NCI-H2107 (cell line): Measurements from ENCODE around the gene TECPR2.

Experiments
- DNase-seq: peaks from one replicate; lab custom pipeline; 2025; lab: John Stamatoyannopoulos, UW

Gene TECPR2

GRCh38 chr14:102496958-102497744 lies 134.4 kb downstream of the TECPR2 start:
- DNase-seq = no peak

DNA sequence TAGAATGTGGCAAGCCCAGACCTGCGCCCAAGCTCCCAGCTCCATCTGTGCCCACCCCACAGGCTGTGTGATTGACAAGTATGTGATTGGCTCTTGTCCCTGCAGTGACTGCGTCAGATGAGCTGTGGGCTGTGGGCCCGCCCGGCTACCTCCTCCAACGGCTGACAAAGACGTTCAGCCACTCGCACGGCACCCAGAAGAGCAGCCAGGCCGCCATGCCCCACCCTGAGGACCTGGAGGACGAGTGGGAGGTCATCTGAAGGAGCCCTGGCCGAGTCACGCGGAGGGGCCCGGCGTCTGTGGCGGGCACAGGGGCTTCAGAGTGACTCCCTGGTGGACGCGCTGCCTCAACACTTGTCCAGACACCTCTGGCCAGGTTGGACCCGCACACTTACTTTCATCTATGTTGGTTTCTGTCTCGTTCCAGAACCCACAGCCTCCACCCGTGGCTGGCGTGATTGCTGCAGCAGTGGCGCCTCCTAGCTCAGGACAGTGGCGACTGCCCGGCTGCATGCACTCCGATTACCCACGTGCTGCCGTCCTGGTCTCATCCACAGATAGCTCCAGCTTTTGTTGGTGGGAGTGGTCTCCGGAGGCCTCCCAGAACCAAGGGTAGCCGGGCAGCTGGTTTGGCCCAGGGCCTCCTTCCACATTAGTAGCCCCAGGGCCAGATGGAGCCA lies 135.4 kb downstream of the TECPR2 start:
- DNase-seq = no peak

DNA sequence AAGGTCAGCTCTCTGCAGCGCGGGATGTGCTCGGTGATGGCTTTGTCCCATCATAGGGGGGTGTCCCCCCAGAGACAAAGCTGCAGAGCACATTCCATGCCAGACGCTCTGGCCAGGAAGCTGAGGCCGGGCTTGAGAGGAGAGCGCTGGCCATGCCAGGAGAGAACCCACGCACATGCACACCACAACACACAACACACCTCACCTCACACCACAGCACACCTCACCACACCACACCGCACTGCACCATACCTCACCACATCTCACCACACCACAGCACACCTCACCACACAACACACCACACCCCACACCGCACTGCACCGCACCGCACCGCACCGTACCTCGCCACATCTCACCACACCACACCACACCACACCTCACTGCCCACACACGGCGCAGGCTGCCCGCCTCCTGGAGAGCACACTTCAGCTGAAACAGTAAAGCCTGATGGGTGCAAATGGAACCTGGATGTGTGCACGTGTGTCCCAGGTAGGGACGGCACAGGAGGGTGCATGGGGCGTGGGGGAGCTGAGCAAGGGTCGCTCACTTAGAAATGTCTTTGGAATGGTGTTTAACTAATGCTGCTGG lies 136.0 kb downstream of the TECPR2 start:
- DNase-seq = no peak

GRCh38 chr14:102499401-102500157 lies 136.8 kb downstream of the TECPR2 start:
- DNase-seq = no peak

DNA sequence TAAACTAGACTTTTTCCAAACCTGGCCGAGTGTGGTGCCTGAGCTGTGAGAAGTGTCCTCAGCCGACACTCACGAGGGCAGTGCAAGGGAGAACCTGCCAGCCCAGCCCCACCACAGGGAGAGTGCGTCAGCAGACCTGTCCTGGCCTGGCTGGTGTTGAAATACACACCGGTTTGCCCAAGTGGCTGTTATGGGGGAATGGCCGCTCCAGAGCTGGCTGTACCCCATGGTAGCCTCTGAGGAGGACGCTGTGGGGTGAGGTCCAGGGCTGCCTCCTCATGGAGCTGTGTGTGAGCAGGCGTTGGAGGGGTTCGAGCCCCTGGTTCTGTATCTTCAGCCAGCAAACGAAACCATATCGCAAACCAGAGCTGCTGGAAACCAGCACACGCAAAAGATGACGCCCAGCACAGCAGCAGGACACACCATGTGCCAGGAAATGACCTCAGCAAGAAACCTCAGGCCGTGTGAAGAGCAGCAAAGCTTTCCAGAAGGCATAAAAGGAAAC lies 137.5 kb downstream of the TECPR2 start:
- no peak for DNase-seq

GRCh38 chr14:102500713-102501112 lies 138.0 kb downstream of the TECPR2 start:
- no peak for DNase-seq

DNA sequence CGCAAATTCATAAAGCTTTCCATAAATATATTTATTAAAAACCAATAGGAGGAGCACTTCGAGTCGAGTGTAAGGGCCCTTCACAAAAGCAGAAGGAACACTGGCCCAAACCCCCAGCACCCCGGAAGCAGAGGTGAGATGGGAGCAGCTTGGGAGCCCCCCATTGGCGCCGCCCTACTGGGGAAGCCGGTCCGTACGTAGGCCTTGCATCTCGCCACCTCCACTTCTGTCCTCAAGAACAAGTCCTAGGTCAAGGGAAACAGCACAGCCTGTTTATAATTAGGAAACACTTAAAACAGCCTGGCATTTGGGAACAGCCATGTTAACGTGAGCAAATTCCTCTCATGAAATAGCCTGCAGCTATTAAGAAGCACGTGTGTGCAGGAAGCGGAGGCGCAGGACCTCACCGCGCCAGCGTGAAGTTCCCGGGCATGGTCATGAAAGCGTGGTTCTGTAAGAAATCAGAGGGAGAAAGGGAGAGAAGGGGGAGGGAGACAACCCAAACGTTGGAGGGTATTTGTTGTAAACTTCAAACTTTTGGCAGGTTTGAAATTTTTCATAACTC lies 139.1 kb downstream of the TECPR2 start:
- no peak for DNase-seq

DNA sequence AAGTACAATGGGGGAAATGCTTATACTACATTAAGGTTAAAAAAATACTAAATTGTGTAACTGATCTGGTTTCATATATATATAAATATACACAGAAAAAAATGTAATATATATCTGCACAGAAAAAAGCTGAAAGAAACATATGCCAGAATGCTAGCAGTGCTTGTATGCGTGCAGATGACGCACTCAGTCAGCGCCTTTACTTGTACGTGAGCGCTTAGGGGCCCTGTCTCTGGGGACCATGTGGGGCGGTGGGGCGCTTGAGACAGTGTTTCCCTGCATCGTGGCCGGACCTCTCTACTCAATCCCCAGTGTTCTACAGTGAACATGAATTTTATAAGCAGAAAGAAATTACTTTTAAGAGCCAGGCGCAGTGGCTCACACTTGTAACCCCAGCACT lies 139.8 kb downstream of the TECPR2 start:
- DNase-seq = no peak

DNA sequence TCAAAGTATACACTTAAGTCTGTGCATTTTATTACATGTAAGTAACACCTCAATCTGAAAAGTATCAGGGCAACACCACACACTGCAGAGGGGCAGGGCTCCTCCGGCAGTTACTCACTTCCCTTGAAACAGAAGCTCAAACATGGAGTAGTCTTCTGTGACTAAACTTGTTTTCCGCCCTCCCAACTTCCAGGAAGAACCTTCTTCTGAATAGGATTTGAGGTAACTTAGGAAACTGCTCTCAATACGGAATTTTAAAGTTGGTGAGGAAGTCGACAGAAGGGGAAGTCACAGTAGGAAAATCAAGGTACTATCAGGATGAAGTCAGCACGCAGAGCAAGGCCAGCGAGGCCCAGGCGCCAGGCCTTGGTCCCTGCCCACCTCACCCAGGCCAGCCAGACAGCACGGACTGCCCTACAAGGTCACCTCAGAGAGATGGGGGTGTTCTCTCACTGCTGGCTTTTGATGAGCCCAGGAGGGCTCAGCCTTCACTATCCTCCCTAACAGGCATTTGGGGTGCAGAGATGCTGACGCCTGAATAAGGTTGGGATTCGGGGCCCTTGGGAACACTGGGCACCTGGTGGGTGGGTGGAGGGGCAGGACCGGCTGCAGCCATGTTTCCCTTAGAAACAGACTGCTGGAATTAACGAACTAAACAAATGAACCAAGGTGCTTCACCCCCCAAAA lies 141.0 kb downstream of the TECPR2 start:
- no peak for DNase-seq

DNA sequence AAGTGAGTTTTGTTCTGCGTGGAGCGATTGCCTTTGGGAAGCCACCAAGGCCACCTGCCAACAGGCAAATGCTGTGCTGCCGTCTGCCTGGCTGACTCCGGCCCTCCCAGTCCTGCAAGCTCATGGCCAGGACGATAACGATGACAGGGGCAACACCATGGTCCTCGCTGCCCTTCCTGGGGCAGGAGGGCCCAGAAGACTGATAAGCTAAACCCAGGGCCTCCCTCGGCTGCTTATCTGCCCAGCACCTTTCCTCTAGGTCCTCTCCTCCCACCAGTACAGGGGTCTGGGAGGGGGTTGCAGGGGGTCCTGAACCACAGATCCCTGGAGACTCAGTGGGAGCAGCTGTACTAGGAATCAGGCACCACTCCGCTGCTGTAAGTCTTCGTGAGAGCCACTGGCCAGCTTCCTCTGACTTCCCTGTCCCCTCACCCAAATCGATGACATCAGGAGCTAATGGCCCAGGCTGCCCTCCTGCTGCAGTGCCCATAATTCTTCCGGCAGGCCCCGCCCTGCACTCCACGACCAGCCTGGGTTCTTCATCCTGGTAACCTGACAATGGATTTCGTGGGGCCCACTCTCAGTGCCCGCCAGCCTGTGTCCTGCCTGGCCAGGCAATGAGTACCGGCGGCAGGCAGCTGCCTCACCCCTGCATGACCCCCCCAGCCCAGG lies 141.7 kb downstream of the TECPR2 start:
- no peak for DNase-seq

DNA sequence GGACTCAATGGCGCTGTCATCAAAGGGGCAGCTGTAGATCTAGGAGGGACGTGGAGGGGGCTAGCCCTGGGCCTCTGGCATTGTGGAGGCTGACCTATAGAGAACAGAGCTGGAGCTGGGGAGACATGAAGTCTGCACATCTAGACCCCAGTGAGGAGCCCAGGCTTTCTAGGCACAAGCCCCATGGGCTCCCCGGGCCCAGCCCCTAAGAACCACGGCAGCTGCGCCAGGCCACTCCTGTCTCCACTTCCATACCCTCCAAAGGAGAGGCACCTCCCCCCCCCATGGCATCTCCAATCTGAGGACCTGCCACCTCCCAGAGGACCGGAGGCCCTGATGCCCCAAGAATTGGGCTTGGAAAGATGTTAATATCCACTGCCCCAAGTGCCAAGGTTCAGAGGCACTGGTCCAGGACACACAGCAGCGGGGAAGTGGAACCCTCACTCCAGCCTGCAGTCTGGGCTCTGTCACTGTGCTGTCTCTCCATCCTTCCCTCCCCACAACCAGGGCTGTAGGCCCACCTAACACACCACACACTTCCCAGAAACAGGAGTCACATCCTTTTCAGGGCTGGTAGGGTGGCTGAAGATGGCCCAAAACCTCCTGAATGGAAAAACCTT lies 142.4 kb downstream of the TECPR2 start:
- no peak for DNase-seq

DNA sequence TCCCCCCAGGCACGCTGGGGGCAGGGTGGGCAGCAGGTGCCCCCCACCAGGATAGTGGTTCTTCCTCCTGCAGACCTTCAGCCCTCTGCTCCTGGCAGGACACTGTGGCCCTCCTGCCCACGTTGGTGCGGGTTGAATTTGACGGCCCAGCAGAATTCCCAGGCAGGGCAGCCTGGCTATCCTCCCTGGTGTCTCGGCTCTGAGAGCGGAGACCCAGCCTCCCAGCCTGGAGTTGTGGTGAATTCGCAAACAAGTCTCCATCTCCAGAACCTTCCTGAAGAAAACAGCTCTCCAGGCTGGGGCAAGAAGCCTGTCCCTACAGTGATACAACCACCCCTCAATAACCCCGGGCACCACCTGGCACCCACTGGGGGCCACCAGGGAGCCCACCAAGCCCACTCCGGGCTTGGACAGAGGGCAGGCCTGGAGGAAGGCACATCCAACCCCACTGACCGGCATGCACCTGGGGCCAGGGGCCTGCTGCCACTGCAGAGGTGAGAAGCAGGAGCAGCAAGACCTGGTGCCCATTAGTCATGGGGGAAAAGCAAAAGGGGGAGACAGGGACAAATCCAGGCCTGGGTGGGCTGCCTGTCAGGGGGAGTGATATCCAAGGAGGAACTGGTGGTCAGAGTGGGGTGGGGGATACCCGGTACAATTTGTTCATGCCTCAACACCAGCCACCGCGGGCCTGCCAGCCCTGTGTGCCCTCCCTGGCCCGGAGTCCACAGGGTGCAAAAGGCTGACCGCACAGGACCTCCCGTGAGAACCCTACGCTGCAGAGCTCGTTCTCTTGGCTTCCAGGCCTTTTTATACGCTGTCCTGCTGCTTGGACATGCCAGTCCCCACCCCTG lies 143.3 kb downstream of the TECPR2 start:
- DNase-seq = no peak

GRCh38 chr14:102506626-102506925 lies 143.8 kb downstream of the TECPR2 start:
- no peak for DNase-seq

DNA sequence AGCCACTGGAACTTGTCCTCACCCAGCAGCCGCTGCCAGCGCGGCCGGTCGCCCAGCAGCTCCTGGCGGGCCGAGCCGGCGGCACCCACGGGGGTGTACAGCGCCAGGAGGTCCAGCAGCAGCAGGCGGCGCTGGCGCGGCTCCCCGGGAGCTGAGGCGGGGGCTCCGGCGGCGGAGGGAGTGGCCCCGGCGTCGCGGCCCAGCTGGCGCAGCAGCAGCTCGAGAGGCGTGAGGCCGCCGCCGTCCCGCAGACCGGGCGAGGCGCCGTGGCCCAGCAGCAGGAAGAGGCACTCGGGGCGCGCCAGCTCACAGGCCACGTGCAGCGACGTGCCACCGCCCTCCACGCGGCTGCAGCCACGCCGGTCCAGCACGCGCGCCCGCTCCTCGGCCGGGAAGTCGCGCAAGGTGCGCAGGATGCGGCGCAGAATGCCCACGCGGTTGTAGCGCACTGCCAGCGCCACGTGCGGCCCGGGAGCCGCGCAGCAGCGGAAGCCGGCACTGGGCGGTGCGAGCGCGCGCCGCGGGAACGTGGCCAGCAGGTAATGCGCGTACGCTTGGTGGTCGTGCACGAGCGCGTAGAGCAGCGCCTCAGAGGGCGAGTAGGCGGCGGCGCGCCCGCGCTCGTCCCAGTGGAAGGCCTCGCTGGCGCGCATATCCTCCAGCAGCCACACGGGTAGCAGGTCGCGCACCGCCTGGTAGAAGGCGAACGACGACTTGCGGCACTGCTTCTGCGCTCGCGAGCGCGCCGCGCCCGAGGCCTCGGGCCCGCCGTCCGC lies 144.5 kb downstream of the TECPR2 start:
- no peak for DNase-seq

DNA sequence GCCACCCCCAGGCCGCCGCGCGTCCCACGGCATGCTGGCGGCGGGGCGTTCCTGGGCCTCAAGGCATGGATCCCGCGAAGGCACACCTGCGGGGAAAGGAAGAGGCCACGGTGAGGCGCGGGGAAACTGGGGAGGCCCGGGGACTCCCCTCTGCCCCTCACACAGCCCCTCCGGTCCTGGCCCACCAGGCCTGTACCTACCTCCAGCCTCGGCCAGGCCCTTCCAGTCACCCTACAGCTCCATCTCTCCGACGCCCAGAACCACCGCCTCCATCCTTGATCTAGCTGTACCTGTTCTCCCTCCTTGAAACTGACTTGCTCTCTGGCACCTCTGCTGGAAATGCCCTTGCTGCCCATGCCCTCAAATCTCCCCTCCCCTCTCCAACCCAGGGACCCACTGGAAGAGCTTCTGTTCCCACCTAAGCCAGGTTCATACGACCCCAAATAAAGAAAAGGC lies 145.1 kb downstream of the TECPR2 start:
- DNase-seq = no peak

DNA sequence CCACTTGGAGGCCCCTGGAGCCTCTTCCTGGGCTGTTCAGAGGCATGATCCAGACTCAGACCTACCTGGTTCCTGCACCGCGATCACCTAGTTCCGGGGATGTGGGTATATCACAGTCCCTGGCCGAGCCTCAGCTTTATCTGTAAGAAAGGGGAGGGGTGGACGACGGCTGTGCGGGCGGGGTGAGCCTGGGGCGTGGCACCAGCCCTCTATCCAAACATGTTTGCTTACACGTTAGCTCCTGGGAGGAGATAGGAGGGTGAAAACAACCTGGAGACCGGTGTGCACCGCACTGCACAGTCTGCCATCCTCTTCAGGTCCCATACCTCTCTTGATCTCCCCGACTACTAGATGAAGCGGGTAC lies 145.7 kb downstream of the TECPR2 start:
- DNase-seq = no peak

DNA sequence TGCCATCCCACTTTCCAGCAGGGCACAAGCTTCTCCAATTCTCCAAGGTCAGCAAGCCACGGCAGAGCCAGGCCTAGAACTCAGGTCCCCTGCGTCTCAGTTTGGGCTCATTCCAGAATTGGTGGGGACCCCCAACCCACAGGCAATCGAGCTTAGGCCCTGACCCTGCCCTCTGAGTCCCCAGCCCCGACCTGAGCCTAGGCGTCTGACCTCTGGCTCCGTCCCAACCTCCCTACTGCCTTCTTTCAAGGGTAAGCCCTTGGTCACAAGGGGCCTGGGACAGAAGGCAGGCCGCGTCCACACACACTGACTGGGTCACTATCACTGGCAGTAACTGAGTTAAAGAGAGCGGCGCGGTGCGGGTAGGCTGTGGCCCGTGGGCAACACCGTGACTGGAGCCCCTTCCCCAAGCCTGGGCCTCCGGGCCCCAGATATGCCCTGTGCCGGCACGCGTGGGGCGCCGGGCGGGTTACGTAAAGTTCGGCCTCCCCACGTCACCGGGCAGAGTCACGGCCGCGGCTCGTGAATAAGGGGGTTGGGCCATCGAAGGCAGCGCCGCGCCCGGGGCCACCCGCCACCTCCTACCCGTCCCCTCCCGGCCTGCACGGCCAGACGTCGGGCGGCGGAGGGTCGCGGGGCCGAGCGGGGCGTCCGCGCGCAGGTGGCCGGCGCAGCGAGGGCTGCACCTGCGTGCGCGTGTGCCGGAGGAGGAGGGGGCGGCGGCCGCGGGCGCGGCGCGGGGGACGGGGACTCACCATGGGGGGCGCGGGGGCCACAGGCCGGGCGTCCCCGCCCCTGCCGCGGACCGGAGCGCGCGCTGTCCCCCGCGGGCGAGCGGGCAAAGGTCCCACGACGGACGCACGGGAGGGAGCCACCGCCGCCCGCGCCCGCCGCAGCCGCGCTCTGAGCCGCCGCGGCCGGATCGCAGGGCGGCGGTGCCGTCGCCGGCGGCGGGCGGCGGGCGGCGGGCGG lies 146.3 kb downstream of the TECPR2 start:
- no peak for DNase-seq
